Testis (tissue), 2 donors: ENCODE data around the gene TNFRSF21.

Experiments
- CTCF ChIP-seq, 3 experiments: fragments of 450-650 bp in 2 of 3; fragments of 200-600 bp in 1 of 3; sonication (generic) in 1 of 3; IDR thresholded peaks; one replicate each; pipeline ENCODE4 v1.5.1; 2016 to 2019; ENCODE audit warnings: antibody characterized with exemption in 3 of 3, mild to moderate bottlenecking in 2 of 3, moderate library complexity in 1 of 3
- POLR2A ChIP-seq: fragments of 450-650 bp; IDR thresholded peaks from one replicate; pipeline ENCODE4 v1.6.1; 2017; ENCODE audit warnings: antibody characterized with exemption, mild to moderate bottlenecking, moderate library complexity

- TF ChIP-seq CTCF (IDR thresholded peaks at IDR 0.05) (no peak), POLR2A (no peak)
These were observed 33.3 kb downstream of the TNFRSF21 start for GRCh38 chr6:47276377-47276776.
